NCI-H345 (cell line): ENCODE results near the gene YBX2.

Source experiments
- DNase-seq: peaks from one replicate; lab custom pipeline; 2025; lab: John Stamatoyannopoulos, UW

Gene YBX2

DNA sequence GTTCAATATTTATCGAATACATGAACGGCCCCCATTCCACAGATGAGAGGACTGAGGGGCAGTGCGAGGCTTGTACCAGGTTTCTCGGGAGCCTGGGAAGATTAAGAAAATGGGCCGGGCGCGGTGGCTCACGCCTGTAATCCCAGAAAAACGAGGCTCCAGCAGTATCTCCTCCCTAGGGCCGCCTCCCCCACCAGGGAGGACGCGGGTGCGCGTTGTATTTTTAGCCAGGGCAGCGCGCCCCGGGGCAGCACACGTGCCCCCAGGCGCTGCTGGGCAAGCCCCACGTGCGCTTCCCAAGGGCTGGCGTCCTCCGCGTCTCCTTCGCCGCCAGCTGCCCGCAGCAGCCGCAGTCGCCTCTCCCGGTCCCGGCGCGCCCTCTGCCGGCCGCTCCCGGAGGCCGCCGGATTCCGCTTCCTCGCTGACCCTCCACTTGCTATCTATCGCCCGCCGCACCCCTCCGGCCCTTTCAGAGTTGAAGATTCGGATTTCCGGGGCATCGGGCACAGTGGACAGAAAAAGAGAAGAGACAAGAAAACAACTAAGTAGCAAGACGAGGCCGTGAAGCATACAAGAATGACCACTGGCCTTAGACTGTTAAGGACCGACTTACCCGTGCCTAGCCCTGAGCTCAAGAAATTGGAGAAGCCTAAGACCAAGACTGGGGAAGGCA, 1.9 kb upstream of the YBX2 start:
- peak; percentile 79 for DNase-seq

DNA sequence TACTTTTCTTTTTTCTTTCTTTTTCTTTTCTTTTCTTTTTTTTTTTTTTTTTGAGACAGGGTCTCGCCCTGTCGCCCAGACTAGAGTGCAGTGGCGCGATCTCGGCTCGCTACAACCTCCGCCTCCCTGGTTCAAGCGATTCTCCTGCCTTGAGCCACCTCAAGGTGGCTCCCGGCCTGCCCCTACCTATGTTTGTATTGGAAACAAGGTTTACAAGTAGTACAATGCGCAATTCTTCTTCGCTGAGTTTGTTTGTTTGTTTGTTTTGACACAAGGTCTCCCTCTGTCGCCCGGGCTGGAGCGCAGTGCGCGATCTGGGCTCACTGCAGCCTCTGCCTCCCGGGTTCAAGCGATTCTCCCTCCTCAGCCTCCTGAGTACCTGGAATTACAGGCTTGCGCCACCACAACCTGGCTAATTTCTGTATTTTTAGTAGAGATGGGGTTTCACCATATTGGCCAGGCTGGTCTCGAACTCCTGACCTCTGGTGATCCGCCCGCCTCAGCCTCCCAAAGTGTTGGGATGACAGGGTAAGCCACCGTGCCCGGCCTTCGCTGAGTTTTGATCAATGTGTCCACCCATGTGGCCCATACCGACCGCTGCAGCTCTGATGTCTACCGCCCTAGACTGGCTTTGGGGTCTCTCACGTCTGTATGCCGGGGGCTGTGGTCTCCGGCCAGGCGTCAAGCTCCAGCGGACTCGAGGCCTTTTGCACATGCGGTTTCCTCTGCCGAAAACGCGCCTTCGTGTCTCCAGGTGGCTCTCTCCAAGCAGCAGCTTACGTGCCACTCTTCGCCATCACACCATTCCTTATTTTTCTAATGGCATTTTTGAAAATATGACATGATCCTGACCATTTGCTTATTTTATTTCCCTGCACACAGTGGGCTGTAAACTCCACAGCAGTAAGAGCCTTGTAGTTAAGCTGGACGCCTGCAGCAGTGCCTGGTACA, 1.1 kb upstream of the YBX2 start:
- no peak for DNase-seq

DNA sequence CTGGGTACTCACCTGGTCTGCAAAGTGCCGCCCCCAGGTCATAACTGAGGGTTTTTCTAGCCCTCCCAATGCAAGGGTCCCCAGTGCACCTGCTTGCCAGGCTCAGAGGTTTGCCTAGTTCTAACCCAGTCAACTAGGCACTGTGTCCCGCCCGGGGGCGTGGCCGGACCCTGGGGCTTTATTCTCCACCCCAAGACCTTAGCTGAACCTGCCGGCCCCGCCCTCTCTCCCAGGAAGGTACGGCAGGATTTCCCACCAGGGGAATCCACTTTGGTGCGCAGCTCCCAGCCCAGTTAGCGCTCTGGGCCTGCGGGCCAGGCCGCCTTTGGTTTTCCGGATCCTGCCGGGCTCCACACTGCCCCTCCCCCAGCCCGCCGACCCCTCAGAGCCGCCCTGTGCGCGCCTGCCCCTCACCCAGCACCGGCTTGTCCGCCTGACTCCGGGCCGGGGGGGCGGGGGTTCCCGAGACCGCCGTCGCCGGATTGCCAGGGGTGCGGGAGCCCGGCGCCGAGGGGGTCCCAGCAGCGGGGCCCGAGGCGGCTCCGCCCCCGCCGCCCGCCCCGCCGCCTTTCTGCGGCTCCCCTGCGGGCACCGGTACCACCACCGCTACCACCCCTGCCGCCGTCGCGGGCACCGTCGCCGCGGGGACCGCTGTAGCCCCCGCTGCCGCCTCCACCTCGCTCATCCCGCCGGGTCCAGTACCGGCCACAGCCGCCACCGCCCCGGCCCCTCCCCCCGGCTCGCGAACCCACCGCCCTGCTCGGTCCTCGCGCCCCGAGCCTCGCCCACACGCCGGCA, 424 bp downstream of the YBX2 start:
- DNase-seq = peak; percentile 56

DNA sequence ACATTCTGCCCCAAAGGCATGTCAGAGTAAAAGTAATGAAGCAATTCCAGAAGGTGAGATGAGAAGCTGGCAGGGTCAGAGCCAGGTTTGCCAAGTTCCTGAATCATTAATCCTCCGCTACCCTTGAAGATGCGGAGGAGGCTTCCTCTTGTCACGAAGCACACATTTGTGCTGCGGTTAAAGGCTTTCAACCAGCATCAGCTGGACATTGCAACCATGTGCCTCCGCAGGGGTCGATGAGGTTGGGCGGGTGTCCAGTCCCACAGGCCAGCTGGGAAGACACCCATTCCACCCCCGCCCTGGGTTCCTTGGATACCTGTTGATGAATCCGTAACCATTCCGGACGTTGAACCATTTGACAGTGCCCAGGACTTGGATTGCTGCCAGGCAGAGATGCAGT, 1.3 kb downstream of the YBX2 start:
- no peak for DNase-seq

DNA sequence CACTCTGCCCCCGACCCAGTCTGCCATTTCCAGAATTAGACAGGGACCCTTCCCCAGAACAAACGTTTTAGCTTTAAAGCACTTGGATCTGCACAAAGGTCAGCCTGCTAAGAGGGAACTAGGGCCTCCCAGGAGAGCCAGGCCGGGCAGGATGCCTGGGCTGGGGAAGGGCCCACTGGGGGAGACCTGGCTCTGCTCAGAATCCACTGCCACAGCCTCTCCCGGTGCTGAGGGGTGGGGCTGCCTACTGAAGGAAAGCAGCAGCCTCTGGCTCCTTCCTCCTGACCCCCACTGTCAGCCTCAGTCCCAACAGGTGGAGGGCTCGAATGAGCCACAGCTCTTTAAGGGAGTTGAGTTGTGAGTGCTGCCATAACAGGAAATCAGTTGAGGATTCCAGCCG, 1.7 kb downstream of the YBX2 start:
- DNase-seq = no peak

DNA sequence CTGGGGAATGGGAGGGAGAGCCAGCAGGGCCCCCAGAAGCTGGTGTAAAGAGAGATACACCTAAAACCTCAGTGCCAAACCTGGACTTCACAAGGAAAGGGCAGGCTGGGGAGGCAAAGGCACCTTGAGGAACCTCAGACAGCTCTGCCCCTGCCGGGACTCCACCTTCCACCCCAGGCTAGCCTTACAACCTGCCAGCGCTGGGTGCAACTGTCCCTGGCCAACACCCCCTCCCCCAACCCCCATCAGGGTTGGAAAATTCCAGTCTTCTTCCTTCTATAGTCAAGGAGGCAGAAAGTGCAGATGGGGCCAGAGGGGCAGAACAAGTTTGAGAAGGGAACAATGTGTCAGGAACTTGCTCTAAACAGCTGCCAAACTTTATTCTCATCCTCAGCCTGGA, 2.2 kb downstream of the YBX2 start:
- DNase-seq = no peak

DNA sequence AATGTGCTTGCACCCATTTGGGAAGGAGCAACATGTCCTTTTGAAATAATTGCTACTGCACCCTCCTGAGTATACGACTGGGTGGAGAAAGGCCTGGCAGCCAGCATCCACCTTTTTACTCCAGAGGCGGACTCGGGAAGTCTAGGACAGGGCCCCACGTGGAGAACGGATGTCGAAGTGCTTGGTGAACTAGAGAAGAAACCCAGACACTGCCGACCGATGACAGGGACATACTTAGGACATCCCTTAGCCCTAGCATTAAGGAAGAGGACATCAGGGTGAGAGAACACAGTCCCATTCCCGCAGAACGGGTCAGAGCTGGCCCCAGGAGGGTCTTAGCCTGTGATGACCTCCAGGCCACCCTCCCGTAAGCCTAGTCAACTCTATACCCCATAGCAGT, 3.8 kb downstream of the YBX2 start:
- DNase-seq = no peak

DNA sequence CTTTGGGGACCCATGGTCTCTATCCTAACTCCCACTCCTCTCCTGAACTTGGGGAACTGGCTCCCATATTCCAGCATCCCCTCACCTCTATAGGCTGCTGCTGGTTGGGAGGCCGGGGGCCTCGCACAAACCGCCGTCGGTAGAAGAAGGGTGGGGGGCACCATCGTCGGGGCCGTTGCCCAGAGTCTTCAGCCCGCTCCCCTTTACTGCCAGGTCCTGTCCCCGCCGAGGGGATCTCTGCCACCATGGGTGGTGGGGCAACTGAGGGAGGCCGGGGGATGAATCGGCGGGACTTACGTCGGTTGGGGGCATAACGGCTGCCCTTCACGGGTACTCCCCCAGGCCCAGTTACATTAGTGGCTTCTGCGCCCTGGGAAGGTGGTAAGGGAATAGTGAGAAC, 4.3 kb downstream of the YBX2 start:
- no peak for DNase-seq

DNA sequence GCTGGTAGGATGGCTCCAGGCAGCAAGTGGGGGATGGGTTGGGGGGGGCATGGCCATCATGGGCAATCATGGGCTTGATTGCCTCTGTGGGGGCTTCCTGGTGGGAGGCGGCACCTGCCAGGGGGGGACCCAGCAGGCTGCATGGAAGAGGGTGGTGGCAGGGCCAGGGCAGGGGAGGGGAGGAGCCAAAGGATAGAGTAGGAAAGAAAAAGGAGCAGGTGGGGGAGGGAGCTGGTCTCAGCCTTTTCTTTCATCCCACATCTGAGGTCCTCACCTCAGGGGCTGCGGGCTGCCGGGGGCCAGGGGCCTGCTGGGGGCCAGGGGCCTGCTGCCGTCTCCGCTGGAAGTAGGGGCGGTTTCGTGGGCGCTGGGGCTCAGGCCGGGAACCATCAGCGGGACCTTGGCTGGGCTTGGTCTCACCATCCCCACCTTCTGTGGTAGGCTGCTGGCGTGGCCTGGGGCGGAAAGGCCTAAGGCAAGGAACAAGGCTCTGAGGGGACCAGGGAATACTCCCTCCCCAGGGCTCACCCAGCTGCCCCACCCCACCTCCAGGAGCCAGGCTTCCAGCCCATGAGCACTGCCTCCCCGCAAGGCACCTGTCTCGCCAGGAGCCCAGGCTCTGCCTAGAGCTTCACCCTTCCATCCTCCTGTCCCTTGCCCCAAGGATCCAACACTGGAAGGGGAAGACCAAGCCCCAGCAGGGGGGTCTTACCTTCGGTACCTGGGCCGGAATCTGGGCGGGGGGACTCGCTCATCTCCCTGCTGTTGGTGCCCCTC, 5.0 kb downstream of the YBX2 start:
- no peak for DNase-seq

DNA sequence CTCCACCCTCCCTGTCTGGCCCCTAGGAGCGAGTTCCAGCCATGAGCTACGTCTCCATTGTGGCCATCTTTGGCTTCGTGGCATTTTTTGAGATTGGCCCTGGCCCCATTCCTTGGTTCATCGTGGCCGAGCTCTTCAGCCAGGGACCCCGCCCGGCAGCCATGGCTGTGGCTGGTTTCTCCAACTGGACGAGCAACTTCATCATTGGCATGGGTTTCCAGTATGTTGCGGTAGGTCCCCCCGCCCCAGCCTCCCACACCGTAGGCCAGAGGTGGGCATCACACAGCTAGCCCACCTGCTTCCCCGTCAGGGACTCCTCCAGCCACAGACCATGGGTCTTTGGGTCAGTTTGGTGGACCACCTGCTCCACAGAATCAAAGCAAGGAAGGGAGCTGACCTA, 8.8 kb downstream of the YBX2 start:
- DNase-seq = no peak

DNA sequence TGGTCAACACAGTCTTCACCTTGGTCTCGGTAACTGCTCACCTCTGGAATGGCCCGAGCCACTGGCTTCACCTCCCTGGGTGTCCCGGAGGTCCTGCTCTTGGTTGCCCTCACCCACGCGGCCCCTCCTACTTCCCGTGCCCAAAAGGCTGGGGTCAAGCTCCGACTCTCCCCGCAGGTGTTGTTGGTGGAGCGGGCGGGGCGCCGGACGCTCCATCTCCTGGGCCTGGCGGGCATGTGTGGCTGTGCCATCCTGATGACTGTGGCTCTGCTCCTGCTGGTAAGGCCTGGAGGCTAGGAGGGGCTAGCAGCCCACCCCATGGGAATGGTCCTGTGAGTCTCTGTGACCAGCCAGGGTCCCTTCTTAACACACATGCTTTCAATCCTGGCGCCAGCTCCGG, 9.5 kb downstream of the YBX2 start:
- DNase-seq = no peak

DNA sequence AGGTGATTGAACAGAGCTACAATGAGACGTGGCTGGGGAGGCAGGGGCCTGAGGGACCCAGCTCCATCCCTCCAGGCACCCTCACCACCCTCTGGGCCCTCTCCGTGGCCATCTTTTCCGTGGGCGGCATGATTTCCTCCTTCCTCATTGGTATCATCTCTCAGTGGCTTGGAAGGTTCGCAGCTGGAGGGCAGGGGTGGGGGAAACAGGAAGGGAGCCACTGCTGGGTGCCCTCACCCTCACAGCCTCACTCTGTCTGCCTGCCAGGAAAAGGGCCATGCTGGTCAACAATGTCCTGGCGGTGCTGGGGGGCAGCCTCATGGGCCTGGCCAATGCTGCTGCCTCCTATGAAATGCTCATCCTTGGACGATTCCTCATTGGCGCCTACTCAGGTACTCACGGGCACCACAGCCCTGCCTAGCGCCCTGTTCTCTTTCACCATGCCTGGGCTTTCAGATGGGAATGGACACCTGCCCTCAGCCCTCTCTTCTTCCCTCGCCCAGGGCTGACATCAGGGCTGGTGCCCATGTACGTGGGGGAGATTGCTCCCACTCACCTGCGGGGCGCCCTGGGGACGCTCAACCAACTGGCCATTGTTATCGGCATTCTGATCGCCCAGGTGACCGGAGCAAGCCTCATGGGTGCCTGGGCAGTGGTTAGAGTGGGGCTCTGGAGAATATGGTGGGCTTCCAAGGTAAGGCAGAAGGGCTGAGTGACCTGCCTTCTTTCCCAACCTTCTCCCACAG, 10.8 kb downstream of the YBX2 start:
- no peak for DNase-seq

DNA sequence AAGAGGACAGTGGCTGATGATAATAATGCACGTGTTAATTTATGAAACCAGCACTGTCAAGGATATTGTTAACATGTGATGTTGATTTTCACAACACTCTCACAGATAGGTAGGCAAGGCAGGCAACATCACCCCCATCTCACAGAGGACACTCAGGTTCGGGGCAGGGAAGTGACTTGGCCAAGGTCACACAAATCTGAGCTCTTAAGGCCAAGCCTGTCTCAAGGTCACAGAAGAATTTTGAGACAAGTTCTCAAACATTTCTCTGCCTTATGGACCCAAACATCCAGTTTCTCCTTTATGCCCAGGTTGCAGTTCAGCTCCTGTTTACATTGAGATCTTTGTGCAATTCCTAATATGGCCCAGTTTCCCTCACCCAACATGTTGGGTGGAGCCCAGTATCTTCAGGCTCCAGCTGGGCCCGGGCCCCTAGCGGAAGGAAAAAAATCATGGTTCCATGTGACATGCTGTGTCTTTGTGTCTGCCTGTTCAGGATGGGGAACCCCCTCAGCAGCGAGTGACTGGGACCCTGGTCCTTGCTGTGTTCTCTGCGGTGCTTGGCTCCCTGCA, 11.6 kb downstream of the YBX2 start:
- DNase-seq = no peak

DNA sequence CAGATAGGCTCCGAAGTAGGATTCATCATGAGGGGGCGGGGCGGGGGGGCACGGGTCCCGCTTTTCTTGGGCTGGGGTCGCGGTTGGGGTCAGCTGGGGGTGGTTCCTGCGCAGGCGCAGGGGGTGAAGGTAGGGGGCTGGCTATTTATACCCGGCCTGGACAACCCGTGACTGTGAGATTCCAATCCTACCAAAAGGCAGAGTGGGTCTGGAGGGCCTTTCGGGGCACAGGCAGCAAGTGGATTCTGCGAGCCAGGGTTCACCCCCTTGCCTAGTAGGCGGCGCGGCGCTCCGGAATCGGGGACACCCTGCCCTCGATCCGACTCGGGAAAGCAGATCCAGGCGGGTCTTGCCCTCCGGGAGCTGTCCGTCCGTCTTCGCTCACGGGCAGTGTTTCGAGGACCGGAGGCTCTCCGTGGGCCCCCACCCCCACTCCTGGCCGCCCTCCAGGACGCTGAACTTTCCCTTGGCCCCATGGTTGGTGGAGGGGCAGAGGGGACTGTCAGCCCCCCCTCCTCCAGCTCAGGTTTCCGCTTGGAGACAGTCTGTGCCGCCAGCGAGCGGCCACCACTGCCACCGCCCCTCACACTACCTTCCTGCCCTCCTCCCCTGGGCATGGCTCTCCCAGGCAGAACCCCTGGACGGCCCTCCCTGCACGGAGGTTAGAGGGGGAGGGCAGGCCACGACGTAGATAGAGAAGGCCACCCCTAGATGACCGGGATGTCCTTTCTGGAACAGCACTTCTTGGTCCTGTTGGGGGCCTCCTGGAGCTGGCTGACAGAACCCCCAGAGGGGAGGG, 12.3 kb downstream of the YBX2 start:
- DNase-seq = no peak

DNA sequence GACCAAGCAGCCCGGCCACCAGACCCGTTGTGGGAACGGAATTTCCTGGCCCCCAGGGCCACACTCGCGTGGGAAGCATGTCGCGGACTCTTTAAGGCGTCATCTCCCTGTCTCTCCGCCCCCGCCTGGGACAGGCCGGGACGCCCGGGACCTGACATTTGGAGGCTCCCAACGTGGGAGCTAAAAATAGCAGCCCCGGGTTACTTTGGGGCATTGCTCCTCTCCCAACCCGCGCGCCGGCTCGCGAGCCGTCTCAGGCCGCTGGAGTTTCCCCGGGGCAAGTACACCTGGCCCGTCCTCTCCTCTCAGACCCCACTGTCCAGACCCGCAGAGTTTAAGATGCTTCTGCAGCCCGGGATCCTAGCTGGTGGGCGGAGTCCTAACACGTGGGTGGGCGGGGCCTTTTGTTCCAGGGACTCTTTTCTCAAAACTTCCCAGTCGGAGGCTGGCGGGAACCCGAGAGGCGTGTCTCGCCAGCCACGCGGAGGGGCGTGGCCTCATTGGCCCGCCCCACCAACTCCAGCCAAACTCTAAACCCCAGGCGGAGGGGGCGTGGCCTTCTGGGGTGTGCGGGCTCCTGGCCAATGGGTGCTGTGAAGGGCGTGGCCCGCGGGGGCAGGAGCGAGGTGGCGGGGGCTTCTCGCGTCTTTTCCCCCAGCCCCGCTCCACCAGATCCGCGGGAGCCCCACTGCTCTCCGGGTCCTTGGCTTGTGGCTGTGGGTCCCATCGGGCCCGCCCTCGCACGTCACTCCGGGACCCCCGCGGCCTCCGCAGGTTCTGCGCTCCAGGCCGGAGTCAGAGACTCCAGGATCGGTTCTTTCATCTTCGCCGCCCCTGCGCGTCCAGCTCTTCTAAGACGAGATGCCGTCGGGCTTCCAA, 13.1 kb downstream of the YBX2 start, which contains the start of gene SLC2A4:
TSS of gene SLC2A4 (plus strand) at position 645 of the 879 bp plus-strand sequence. CDS start at position 862, 217 bp downstream.
- peak; percentile 88 for DNase-seq

DNA sequence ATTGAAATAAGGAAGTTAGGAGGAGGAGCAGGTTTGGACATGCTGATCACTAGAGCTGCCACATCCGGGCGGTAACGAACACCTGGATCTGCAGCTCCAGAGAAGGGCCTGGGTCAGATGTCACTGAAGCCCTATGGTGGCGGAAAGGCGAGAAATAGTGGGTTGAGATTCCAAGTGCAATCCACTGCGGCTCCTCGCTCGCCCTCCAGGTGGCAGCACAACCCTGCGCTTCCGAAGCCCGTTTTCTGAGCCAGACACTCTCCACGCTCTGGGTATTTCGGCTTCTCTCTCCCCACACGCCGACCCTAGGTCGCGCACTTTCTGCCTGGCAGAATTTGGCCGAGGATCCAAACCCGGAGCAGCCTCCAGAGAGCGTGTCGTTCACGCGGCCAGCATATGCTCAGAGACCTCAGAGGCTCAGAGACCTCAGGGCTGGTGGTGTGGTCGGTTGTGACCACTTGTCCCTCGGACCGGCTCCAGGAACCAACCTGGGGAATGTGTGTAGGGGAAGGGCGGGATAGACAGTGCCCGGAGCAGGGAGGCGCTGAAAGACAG, 13.8 kb downstream of the YBX2 start:
- DNase-seq = peak; percentile 80

DNA sequence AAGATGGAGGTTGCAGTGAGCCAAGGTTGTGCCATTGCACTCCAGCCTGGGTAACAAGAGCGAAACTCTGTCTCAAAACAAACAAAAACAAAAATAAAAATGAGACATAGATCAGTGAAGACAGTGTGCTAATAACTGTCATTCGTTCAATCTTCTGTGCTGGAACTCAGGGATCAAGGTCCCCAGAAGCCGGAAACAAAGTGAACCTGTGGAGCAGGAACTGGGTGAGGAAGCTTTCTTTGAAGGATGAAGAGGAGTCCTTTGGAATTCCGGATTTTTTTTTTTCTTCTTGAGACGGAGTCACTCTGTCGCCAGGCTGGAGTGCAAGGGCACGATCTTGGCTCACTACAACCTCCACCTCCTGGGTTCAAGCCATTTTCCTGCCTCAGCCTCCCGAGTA, 15.0 kb downstream of the YBX2 start:
- DNase-seq = no peak

DNA sequence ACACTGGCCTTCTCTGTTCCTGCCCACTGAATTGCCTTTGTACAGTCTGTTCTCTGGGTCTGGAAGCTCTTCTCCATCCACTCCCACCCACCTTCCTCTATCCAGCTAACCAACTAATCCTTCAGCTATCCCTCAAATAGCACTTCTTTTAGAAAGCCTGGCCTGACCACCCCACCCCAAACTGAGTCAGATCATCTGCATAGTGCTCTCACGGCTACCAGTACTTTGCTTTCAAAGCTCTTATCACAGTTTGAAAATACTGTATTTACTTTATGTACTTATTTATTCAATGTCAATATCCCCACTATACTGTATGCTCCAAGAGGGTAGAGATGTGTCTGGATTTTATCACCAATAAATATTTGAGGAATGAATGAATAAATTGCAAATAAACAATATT, 27.7 kb downstream of the YBX2 start:
- DNase-seq = no peak

DNA sequence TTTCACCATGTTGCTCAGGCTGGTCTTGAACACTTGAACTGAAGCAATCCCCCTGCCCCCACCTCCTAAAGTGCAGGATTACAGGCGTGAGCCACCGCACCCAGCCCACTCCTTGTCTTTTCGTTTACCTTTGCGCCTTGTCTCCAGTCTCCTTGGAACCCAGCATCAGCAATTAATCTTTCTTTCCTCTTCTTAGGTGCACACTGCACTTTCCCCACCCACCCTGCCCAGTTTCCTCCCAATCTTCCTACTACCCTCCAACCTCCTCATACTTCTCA, 30.7 kb downstream of the YBX2 start:
- no peak for DNase-seq
